ENCODE measurements around the gene INPP4B. TPM values are rescaled to one million over a fixed set of nuclear protein-coding genes. Genes with fewer than 3 reads are reported as not detected.

Gene INPP4B
- polyA plus RNA-seq, 1 experiment: 5.1 TPM

DNA sequence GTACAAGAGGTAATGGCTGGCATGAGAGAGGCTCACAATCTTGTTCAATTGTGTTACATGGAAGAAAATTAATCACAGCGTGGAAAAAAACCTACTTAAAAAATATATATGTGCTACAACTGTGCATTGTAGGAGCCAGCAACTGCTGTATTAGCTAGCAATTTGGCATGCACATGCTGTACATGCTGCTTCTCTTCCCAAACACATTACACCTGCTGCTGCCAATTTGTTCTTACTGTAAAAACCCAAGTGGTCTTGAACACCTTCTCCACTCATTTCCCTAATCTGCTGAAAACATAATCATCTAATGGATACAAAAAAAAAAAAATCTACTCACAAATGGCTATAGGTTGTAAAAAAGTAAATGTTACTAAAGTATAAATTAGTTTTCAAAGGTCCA lies 264.2 kb downstream of the INPP4B start:
- Histone ChIP-seq H3K27ac (ENCODE audit: low read depth, low read length) (no peak overlapping the region), H3K9me3 (ENCODE audit: control insufficient read depth, insufficient read depth, low read length) (no peaks in the 10 kb centered on the region), H3K4me3 (ENCODE audit: low read depth, low read length) (no peak overlapping the region), H3K27me3 (ENCODE audit: control insufficient read depth, insufficient read depth, low read length) (no peaks in the 10 kb centered on the region)
- CTCF ChIA-PET: no interaction called here
- DNase-seq (ENCODE audit: low read depth, low spot score): no peak
- POLR2A ChIA-PET: no interaction called here
- TF ChIP-seq, protein P1, sequence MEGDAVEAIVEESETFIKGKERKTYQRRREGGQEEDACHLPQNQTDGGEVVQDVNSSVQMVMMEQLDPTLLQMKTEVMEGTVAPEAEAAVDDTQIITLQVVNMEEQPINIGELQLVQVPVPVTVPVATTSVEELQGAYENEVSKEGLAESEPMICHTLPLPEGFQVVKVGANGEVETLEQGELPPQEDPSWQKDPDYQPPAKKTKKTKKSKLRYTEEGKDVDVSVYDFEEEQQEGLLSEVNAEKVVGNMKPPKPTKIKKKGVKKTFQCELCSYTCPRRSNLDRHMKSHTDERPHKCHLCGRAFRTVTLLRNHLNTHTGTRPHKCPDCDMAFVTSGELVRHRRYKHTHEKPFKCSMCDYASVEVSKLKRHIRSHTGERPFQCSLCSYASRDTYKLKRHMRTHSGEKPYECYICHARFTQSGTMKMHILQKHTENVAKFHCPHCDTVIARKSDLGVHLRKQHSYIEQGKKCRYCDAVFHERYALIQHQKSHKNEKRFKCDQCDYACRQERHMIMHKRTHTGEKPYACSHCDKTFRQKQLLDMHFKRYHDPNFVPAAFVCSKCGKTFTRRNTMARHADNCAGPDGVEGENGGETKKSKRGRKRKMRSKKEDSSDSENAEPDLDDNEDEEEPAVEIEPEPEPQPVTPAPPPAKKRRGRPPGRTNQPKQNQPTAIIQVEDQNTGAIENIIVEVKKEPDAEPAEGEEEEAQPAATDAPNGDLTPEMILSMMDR (IDR thresholded peaks at IDR 0.05; ENCODE audit: low read depth, low read length): no peak

- ChIA-PET POLR2A (no interaction called here), CTCF (no interaction called here)
- Histone ChIP-seq H3K27ac (ENCODE audit: low read depth, low read length) (no peak overlapping the region), H3K4me3 (ENCODE audit: low read depth, low read length) (no peak overlapping the region), H3K27me3 (ENCODE audit: control insufficient read depth, insufficient read depth, low read length) (no peaks in the 10 kb centered on the region), H3K9me3 (ENCODE audit: control insufficient read depth, insufficient read depth, low read length) (no peaks in the 10 kb centered on the region)
- no peak for DNase-seq (ENCODE audit: low read depth, low spot score)
- TF ChIP-seq, protein P1 (IDR thresholded peaks at IDR 0.05; ENCODE audit: low read depth, low read length): no peak
These were observed 266.7 kb downstream of the INPP4B start for GRCh38 chr4:142579443-142579842.

DNA sequence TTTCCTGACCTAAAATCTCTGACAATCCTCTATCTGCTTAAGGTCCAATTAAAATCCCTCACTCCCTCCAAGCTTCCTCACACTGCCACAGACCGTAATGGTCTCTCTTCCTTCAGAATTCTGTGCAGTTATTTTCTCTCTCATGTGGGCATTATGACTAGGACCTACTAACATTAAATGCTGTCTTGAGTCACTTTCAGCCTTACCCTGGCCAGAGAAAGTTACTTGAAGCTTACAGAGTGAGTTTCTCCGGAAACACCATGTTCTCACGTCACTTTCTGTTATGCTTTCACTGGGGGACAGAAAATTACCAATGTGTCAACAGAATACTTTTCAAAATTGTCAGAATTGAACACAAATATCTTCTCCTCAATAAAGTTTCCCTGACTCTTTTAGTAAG lies 271.8 kb downstream of the INPP4B start:
- CTCF ChIA-PET: no interaction called here
- TF ChIP-seq, protein P1 (IDR thresholded peaks at IDR 0.05; ENCODE audit: low read depth, low read length): no peak
- Histone ChIP-seq H3K27me3 (ENCODE audit: control insufficient read depth, insufficient read depth, low read length) (no peaks in the 10 kb centered on the region), H3K27ac (ENCODE audit: low read depth, low read length) (no peak overlapping the region), H3K4me3 (ENCODE audit: low read depth, low read length) (no peak overlapping the region), H3K9me3 (ENCODE audit: control insufficient read depth, insufficient read depth, low read length) (no peaks in the 10 kb centered on the region)
- no peak for DNase-seq (ENCODE audit: low read depth, low spot score)
- POLR2A ChIA-PET: no interaction called here

GRCh38 chr4:142572071-142572470 lies 274.0 kb downstream of the INPP4B start:
- no peaks in the 10 kb centered on the region for H3K27me3 ChIP-seq (ENCODE audit: control insufficient read depth, insufficient read depth, low read length)
- TF ChIP-seq, protein P1 (IDR thresholded peaks at IDR 0.05; ENCODE audit: low read depth, low read length): no peak
- no peak overlapping the region for H3K4me3 ChIP-seq (ENCODE audit: low read depth, low read length)
- no peak overlapping the region for H3K27ac ChIP-seq (ENCODE audit: low read depth, low read length)
- H3K9me3 ChIP-seq (ENCODE audit: control insufficient read depth, insufficient read depth, low read length): no peaks in the 10 kb centered on the region
- POLR2A ChIA-PET: no interaction called here
- DNase-seq (ENCODE audit: low read depth, low spot score): no peak
- CTCF ChIA-PET: no interaction called here

DNA sequence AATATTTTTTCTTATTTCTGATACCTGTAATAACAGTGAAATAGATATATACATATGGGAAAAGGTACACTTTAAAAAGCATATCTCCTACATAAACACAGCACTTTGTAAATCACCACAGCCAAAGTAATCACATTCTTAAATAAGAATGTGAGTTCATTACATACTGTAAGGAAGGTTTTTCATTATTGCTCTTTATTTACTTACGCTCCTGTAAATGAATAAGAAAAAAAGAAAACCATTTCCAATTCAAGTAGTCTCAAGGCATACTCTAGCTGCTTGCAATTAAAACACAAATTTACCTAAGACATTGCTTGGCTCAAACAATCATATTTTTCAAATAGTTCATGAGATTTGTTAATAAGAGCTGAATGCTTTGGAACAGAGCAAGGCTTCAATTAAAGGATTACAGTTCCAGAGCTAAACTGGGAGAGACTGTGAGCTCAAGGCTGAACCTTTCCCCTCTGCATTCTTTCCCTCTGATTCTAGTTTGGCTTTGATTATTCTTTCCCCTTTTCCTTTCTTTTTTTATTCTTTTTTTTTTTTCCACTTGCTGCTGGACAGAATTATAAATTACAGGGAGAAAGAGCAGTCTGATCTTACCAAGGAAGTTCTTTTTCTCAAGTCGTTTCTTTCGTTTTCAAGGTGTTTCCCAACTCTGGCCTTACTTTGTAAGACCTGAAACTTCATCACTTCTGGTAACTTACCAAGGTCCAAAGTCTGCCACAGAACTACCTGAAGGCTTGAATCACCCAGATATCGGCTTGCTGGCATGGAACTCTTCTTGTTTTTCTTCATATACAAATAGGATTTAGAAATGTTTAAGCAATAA lies 278.3 kb downstream of the INPP4B start:
- H3K4me3 ChIP-seq (ENCODE audit: low read depth, low read length): no peak overlapping the region
- no peaks in the 10 kb centered on the region for H3K9me3 ChIP-seq (ENCODE audit: control insufficient read depth, insufficient read depth, low read length)
- DNase-seq (ENCODE audit: low read depth, low spot score): no peak
- ChIA-PET CTCF (no interaction called here), POLR2A (no interaction called here)
- H3K27me3 ChIP-seq (ENCODE audit: control insufficient read depth, insufficient read depth, low read length): no peaks in the 10 kb centered on the region
- no peak overlapping the region for H3K27ac ChIP-seq (ENCODE audit: low read depth, low read length)
- TF ChIP-seq, protein P1 (IDR thresholded peaks at IDR 0.05; ENCODE audit: low read depth, low read length): no peak

All from AG04450 (cell line).